Fibroblast of pulmonary artery (primary cell): ENCODE measurements around the gene NFIA.

Experiments
- DNase-seq: peaks from one replicate; pipeline ENCODE4 v3.0.0-alpha.2; 2010; ENCODE audit warnings: low read depth
- H3K4me3 ChIP-seq: replicated peaks from 2 replicates; pipeline ENCODE4 v1.5.1; 2011; ENCODE audit warnings: low read depth, mild to moderate bottlenecking, control low read depth, low read length, moderate library complexity
- CTCF ChIP-seq: IDR thresholded peaks from 2 replicates; pipeline ENCODE4 v1.5.1; 2011; ENCODE audit warnings: mild to moderate bottlenecking, control low read depth, low read length, inconsistent platforms; ENCODE audit errors: missing control alignments

Gene NFIA

DNA sequence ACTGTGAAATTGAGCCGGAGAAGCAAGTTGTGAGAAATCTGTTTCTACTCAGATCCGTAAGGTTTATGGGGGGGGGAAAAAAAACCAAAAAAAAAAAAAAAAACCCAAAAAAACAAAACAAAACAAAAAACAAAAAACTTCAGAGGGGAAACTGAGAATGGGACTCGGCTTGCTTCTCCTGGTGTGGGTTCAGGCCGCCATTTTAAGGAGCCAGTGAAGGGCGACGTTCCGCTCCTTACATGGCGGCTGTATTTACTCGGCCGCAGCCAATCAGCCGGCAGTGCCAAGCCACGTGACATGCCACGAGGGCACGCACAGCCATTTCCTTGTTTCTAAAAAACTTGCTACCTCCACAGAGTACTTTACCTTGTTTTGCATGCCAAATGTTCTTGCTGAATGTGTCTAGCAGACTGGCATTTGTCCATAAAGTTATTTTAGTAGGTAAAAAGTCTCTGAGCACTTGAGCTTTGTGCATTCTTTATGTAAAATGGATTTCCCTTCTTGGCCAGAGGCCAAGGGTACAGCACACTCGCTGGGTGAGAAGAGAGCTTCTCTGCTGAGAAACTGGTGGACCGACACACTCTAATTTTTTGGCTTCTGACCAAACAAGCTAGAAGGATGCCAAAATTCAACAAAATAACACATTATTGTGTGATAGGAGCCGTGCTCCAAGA lies 101.8 kb downstream of the NFIA start:
- H3K4me3 ChIP-seq: peak overlapping the region; percentile 9
- TF ChIP-seq CTCF: no peak
- DNase-seq: peak; percentile 96

GRCh38 chr1:61184714-61185106 lies 102.3 kb downstream of the NFIA start:
- no peak for TF ChIP-seq CTCF
- H3K4me3 ChIP-seq: peak overlapping the region; percentile 9

GRCh38 chr1:61186753-61187152 lies 104.4 kb downstream of the NFIA start:
- TF ChIP-seq CTCF: no peak

More at GRCh38 chr1:61184714-61185106, 102.3 kb downstream of the NFIA start:
- DNase-seq: no peak

GRCh38 chr1:61187352-61188086 lies 105.2 kb downstream of the NFIA start:
- DNase-seq: no peak
- no peak for TF ChIP-seq CTCF

More at GRCh38 chr1:61186753-61187152, 104.4 kb downstream of the NFIA start:
- H3K4me3 ChIP-seq: no peak overlapping the region
- no peak for DNase-seq

GRCh38 chr1:61190153-61190552 lies 107.8 kb downstream of the NFIA start:
- TF ChIP-seq CTCF: no peak
- H3K4me3 ChIP-seq: no peak overlapping the region
- no peak for DNase-seq

More at GRCh38 chr1:61187352-61188086, 105.2 kb downstream of the NFIA start:
- H3K4me3 ChIP-seq: no peak overlapping the region

GRCh38 chr1:61190618-61191432 lies 108.5 kb downstream of the NFIA start:
- no peak for TF ChIP-seq CTCF
- DNase-seq: peak; percentile 36
- no peak overlapping the region for H3K4me3 ChIP-seq
